GM19099 (cell line): Measurements from ENCODE around the gene OGFR.

Source experiments
- POLR2A ChIP-seq: IDR thresholded peaks from 3 replicates; pipeline ENCODE4 v1.6.1; 2011; ENCODE audit warnings: low read depth; ENCODE audit not compliant: insufficient read length; ENCODE audit errors: extremely low read depth

OGFR gene

DNA sequence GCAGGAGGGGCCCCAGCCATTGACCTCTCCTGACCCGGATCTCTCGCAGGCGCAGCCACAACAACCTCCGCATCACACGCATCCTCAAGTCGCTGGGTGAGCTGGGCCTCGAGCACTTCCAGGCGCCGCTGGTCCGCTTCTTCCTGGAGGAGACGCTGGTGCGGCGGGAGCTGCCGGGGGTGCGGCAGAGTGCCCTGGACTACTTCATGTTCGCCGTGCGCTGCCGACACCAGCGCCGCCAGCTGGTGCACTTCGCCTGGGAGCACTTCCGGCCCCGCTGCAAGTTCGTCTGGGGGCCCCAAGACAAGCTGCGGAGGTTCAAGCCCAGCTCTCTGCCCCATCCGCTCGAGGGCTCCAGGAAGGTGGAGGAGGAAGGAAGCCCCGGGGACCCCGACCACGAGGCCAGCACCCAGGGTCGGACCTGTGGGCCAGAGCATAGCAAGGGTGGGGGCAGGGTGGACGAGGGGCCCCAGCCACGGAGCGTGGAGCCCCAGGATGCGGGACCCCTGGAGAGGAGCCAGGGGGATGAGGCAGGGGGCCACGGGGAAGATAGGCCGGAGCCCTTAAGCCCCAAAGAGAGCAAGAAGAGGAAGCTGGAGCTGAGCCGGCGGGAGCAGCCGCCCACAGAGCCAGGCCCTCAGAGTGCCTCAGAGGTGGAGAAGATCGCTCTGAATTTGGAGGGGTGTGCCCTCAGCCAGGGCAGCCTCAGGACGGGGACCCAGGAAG lies 7.7 kb downstream of the OGFR start:
- TF ChIP-seq POLR2A = no peak

DNA sequence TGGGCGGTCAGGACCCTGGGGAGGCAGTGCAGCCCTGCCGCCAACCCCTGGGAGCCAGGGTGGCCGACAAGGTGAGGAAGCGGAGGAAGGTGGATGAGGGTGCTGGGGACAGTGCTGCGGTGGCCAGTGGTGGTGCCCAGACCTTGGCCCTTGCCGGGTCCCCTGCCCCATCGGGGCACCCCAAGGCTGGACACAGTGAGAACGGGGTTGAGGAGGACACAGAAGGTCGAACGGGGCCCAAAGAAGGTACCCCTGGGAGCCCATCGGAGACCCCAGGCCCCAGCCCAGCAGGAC lies 8.2 kb downstream of the OGFR start:
- TF ChIP-seq POLR2A = no peak

DNA sequence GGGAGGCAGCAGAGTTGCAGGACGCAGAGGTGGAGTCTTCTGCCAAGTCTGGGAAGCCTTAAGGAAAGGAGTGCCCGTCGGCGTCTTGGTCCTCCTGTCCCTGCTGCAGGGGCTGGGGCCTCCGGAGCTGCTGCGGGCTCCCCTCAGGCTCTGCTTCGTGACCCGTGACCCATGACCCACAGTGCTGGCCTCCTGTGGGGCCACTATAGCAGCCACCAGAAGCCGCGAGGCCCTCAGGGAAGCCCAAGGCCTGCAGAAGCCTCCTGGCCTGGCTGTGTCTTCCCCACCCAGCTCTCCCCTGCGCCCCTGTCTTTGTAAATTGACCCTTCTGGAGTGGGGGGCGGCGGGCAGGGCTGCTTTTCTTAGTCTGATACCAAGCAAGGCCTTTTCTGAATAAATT lies 9.0 kb downstream of the OGFR start:
- TF ChIP-seq POLR2A = no peak

DNA sequence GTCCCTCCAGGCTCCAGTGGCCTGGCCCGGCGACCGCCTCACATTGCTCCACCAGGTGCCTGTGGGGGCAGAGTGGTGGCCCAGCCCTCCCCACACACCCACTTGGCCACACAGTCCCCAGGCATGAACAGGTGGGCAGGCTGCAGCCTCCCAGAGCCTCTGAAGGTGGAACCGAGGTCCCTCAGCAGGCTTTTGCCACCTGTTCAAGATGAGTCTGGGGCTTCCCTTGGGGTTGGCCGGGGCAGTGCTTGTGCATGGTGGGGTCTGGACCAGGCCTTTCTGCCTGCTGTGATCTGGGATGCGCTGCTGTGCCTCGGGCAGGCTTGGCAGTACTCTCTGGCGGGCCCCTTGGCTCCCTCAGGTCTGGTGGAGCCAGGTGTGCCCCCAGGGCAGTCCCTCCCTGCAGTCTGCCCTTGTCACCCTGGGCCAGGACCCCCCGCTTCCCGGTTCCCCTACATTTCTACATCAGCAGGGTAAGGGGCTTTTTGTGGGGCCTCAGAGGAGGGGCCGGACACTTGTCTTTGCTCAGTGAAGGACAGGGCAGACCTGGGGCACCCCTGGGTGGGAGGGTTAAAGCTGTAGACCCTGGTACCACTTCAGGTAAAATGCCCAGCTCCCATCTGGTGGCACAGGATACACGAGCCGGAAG lies 9.5 kb downstream of the OGFR start:
- TF ChIP-seq POLR2A = no peak

DNA sequence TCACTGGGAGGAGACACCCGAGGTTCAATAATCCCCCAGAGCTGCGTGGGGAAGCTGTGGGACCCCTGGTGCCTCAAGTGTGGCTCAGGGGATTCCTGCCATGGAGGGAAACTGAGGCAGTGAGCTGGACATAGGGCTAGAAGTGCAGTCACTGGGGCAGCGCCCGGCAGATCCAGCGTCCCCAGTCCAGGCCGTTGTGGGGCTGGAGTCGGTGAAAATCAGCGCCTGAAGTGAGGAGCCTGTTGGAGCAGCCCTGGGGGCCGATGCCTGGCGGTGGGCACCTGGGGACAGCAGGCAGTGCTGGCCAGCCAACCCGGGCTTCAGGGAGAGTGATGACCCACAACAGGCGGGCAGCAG lies 10.1 kb downstream of the OGFR start:
- TF ChIP-seq POLR2A = no peak

DNA sequence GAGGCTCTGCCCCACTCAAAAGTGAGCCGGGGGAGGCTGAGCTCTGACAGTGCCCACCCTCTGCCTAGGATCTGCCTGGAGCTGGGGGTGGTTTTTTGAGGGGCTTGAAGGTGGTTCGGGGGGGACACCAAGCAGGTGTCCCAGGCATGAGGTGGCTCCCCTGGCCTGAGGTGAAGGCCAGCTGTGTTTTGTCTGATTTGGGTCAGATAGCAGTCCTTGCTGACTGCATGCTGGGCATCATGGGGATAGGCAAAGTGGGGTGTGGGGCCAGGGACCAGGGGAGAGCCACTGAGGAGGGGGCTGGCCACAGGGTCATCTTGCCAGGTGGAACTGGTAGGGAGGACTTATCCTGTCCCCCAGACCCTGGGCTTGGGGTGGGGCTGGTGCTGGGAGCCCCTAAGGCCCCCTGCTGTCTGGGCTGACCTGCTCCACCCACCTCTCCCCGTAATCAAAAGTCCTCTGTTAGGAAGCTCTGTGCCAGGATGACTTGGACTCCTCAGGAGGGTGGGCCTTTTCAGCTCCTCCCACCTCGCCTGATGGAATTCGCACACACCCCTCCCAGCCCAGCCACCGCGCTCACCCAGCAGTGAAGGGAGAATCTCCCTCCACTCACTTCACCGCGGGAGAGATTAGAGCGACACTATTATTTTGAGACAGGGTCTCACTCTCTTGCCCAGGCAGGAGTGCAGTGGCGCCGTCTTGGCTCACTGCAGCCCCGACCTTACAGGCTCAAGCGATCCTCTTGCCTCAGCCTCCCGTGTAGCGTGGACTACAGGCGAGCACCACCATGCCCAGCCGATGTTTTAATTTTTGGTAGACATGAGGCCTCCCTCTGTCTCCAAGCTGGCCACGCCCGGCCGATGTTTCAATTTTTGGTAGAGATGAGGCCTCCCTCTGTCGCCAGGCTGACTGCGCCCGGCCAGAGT lies 10.7 kb downstream of the OGFR start:
- no peak for TF ChIP-seq POLR2A

DNA sequence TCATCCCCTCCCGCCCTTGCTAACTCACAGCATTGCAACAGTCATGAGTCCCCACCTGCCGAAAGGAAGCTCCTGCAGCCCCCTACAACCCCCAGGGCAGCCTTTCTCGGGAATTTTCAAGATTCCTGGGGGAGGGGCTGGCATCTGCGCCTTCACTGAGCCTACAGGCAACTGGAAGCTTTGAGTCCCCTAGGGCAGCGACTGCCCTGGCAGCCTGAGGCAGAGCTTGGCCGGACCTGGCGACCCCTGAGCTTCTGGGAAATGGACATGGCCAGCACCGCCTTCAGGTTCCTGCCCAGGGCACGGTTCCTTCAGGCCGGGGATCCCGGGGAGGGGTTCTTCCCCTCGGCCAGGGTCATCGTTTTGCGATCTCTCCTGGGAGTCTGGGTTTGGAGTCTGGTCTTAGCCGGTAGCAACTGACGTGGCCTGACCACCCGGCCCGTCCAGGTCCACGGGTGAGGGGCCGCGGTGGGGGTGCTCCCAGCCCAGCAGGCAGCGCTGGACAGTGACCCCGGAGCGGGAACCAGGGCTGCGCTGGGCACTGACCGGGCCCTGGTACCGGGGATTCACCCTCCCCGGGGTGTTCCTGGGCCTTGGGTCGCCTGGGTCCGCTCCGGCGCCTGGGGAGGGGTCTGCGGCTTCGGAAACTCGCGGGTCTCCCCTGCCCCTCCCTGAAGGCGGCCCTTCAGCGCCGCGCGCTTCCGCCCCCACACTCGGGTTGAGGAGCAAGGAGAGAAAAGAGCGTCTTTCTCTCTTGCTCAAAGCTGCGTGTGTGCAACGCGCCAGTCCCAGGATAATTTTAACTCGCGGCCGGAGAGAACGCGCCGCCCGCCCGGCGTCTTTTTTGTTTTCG lies 11.6 kb downstream of the OGFR start:
- TF ChIP-seq POLR2A = no peak

DNA sequence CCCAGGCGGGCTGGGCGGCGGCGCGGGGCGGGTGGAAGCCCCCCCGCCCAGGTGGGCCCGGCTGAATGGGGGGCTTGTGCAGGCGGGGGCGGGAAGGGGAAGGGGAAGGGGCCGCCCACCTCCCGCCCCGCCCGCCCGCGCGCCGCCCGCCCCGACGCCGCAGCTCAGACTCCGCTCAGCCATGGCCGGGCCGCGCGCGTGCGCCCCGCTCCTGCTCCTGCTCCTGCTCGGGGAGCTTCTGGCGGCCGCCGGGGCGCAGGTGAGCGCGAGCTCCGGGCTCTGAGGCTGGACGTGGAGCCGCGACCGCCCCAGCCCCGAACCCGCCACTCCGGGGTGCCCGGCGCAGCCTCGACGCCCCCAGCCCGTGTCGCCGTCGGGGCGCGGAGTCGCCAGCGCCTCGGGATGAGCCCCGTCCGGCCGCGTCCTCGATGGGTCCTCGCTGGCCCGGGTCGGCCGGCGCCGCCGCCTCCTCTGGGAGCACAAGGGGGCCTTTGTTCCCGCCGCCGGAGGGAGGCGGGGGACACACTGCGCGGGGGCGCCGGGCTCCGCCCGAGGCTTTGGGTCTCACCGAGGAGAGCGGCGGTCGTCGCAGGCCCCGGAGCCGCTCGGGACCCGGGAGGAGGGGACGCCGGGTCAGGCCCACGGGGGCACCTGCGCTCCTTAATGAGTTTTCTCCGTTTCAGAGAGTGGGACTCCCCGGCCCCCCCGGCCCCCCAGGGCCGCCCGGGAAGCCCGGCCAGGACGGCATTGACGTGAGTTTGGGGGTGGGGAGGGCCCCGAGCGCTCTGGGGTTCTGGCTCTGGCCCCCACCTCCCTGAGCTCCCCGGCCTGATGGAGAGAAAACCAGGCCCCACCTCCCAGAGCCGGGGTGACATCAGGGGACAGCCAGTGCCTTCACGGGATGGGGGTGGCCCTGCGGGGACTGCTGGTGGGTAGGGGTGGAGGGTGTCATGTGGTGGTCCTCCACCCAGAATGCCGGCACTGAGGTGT lies 12.5 kb downstream of the OGFR start, which contains the start of gene COL9A3:
COL9A3 (plus strand) TSS at position 167 of the 990 bp plus-strand sequence; CDS start at position 182, 15 bp downstream.
- TF ChIP-seq POLR2A = no peak

DNA sequence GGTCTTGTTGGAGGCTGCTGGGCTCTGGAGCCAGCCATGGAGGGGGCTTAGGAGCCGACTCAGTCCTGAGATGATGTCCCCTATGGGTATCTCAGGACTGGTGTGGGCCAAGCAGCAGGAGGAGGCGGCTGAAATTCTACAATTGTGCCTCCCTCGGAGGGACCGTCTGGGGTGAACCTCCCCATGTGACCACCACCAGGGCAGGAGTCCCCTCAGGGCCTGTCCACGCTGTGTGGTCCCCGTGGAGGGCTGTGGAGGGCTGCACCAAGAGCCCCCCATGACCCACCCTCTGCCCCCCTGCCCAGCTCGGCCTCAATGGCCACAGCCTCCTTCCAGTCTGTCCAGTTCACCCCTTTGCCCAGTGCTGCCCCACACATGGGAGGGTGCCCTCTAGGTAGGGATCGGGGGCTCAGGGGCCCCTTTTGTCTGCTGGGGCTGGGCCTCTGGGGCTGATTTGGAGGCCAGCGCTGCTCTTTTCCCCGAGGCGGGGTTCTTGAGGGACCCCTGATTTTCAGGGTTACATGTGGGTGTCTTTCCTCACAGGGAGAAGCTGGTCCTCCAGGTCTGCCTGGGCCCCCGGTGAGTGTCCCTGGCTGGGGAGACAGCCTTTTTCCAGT lies 13.4 kb downstream of the OGFR start:
- TF ChIP-seq POLR2A = no peak

DNA sequence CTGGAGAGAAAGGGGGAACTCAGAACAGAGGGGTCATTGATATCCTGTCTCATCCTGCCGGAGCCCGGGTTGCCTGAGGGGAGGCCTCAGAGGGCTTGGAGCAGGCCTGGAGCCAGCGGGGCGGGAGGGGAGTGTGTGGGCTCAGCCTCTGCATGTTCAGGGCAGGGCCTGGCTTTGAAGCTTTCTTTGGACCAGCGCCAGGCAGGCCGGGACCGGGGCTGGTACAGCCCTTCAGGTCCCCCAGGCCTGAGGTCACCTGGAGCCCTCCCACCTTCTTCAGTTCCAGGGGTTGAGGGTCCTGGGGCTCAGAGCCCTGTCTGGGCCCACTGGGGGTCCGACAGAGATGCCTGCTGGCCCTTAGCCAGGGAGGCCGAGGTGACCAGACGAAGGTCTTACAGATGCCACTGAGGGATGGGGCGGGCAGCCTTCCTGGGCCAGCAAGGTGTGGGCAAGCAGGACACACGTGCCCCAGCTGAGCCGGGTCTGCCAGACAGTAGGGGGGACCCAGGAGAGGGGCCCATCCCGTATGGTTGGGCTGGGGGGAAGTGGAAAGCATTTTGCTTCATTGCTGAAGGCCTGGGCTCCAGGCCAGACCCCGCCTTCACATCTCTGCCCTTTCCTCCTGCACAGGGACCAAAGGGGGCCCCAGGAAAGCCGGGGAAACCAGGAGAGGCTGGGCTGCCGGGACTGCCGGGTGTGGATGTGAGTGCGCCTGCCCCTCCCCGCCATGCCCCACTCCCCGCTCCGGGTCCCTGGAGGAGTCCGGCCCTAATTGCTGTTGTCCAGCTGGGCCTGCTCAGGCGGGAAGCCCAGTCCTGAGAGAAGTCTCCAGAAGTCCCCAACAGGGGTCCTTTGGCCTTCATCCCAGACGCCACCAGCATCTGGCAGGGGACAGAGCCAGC lies 14.2 kb downstream of the OGFR start:
- TF ChIP-seq POLR2A = no peak

DNA sequence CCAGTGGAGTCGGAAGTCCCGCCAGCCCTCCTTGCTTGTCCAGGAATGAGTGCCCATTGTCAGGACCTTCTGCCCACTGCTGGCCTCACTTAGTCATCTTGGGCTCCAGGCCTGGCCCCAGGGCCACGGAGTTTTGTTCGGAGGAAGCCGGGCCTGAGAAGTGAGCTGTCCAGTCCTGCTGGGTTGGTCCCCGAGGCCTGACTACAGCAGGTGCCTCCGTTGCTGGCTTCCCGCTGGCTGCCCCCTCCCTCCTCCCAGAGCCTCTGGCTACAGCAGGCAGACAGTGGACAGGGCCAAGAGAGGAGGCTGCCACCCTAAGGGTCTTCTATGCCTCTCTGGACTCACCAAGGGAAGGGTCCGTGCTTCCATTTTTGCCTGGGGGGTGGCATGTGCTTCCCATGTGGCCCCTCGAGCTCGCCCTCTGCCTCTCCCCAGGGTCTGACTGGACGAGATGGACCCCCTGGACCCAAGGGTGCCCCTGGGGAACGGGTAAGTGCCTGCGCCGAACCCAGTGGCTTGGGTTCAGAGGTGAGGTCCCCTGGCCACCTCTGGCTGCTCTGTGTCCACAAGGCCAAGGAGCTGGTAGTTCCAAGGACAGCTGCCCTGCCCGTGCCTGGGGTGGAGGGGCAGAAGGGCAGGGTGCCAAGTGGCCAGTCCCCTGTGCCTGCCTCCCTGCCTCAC lies 15.0 kb downstream of the OGFR start:
- no peak for TF ChIP-seq POLR2A
